ENCODE results near the gene MAST4. TPM values are rescaled to one million over a fixed set of nuclear protein-coding genes. Genes with fewer than 3 reads are reported as not detected.

Gene MAST4
- total RNA-seq, 1 donor from 2014 or later, result 10.4 TPM

- no peak overlapping the region for H3K4me3 ChIP-seq (ENCODE audit: low read length in 3 of 3)
- H3K4me1 ChIP-seq (ENCODE audit: control insufficient read depth in 3 of 3, insufficient read depth in 3 of 3, low read length in 3 of 3), result no peaks in the 10 kb centered on the region
- H3K27me3 ChIP-seq (ENCODE audit: control insufficient read depth in 3 of 3, insufficient read depth in 3 of 3, low read length in 3 of 3), result no peaks in the 10 kb centered on the region
- H3K27ac ChIP-seq (ENCODE audit: low read depth, low read length), result no peak overlapping the region
- no peaks in the 10 kb centered on the region for H3K9me3 ChIP-seq (ENCODE audit: control insufficient read depth in 3 of 3, low read length in 3 of 3)
- no peak overlapping the region for H3K9ac ChIP-seq (ENCODE audit: low read depth in 1 of 3, low read length in 3 of 3)
- H3K36me3 ChIP-seq (ENCODE audit: control insufficient read depth in 3 of 3, insufficient read depth in 3 of 3, low read length in 3 of 3), result peaks cover 31 to 58% (median 40%) of the 10 kb centered on the region in 3 donors
These were observed 550.8 kb downstream of the MAST4 start for GRCh38 chr5:67146981-67147380.

GRCh38 chr5:67147760-67148159 lies 551.6 kb downstream of the MAST4 start:
- no peaks in the 10 kb centered on the region for H3K27me3 ChIP-seq (ENCODE audit: control insufficient read depth in 3 of 3, insufficient read depth in 3 of 3, low read length in 3 of 3)
- no peaks in the 10 kb centered on the region for H3K4me1 ChIP-seq (ENCODE audit: control insufficient read depth in 3 of 3, insufficient read depth in 3 of 3, low read length in 3 of 3)
- H3K27ac ChIP-seq (ENCODE audit: low read depth, low read length), result no peak overlapping the region
- H3K4me3 ChIP-seq (ENCODE audit: low read length in 3 of 3), result no peak overlapping the region
- H3K9me3 ChIP-seq (ENCODE audit: control insufficient read depth in 3 of 3, low read length in 3 of 3), result no peaks in the 10 kb centered on the region
- H3K9ac ChIP-seq (ENCODE audit: low read depth in 1 of 3, low read length in 3 of 3), result no peak overlapping the region
- H3K36me3 ChIP-seq (ENCODE audit: control insufficient read depth in 3 of 3, insufficient read depth in 3 of 3, low read length in 3 of 3), result peaks cover 26 to 52% (median 38%) of the 10 kb centered on the region in 3 donors

GRCh38 chr5:67149057-67149950 lies 553.1 kb downstream of the MAST4 start:
- Histone ChIP-seq H3K4me3 (ENCODE audit: low read length in 3 of 3) (peak overlapping the region in 1 of 3 donors; percentile 39), H3K27me3 (ENCODE audit: control insufficient read depth in 3 of 3, insufficient read depth in 3 of 3, low read length in 3 of 3) (no peaks in the 10 kb centered on the region), H3K4me1 (ENCODE audit: control insufficient read depth in 3 of 3, insufficient read depth in 3 of 3, low read length in 3 of 3) (peaks cover 0 to under 1% (median 0%) of the 10 kb centered on the region in 3 donors), H3K27ac (ENCODE audit: low read depth, low read length) (no peak overlapping the region), H3K36me3 (ENCODE audit: control insufficient read depth in 3 of 3, insufficient read depth in 3 of 3, low read length in 3 of 3) (peaks cover 18 to 50% (median 32%) of the 10 kb centered on the region in 3 donors), H3K9ac (ENCODE audit: low read depth in 1 of 3, low read length in 3 of 3) (no peak overlapping the region), H3K9me3 (ENCODE audit: control insufficient read depth in 3 of 3, low read length in 3 of 3) (no peaks in the 10 kb centered on the region)

GRCh38 chr5:67149951-67150523 lies 553.8 kb downstream of the MAST4 start:
- Histone ChIP-seq H3K36me3 (ENCODE audit: control insufficient read depth in 3 of 3, insufficient read depth in 3 of 3, low read length in 3 of 3) (peaks cover 15 to 43% (median 33%) of the 10 kb centered on the region in 3 donors), H3K27ac (ENCODE audit: low read depth, low read length) (no peak overlapping the region)

GRCh38 chr5:67152400-67152799 lies 556.2 kb downstream of the MAST4 start:
- Histone ChIP-seq H3K27ac (ENCODE audit: low read depth, low read length) (no peak overlapping the region), H3K36me3 (ENCODE audit: control insufficient read depth in 3 of 3, insufficient read depth in 3 of 3, low read length in 3 of 3) (peaks cover 14 to 35% (median 22%) of the 10 kb centered on the region in 3 donors), H3K27me3 (ENCODE audit: control insufficient read depth in 3 of 3, insufficient read depth in 3 of 3, low read length in 3 of 3) (no peaks in the 10 kb centered on the region)

More at GRCh38 chr5:67149951-67150523, 553.8 kb downstream of the MAST4 start:
- Histone ChIP-seq H3K9ac (ENCODE audit: low read depth in 1 of 3, low read length in 3 of 3) (no peak overlapping the region), H3K27me3 (ENCODE audit: control insufficient read depth in 3 of 3, insufficient read depth in 3 of 3, low read length in 3 of 3) (no peaks in the 10 kb centered on the region), H3K4me1 (ENCODE audit: control insufficient read depth in 3 of 3, insufficient read depth in 3 of 3, low read length in 3 of 3) (peaks cover 0 to 8% (median 7%) of the 10 kb centered on the region in 3 donors), H3K9me3 (ENCODE audit: control insufficient read depth in 3 of 3, low read length in 3 of 3) (no peaks in the 10 kb centered on the region), H3K4me3 (ENCODE audit: low read length in 3 of 3) (no peak overlapping the region)

GRCh38 chr5:67153292-67153691 lies 557.1 kb downstream of the MAST4 start:
- Histone ChIP-seq H3K36me3 (ENCODE audit: control insufficient read depth in 3 of 3, insufficient read depth in 3 of 3, low read length in 3 of 3) (peaks cover 14 to 32% (median 22%) of the 10 kb centered on the region in 3 donors), H3K4me3 (ENCODE audit: low read length in 3 of 3) (no peak overlapping the region), H3K27ac (ENCODE audit: low read depth, low read length) (no peak overlapping the region), H3K4me1 (ENCODE audit: control insufficient read depth in 3 of 3, insufficient read depth in 3 of 3, low read length in 3 of 3) (peaks cover 0 to 11% (median 10%) of the 10 kb centered on the region in 3 donors), H3K9me3 (ENCODE audit: control insufficient read depth in 3 of 3, low read length in 3 of 3) (no peaks in the 10 kb centered on the region), H3K27me3 (ENCODE audit: control insufficient read depth in 3 of 3, insufficient read depth in 3 of 3, low read length in 3 of 3) (no peaks in the 10 kb centered on the region), H3K9ac (ENCODE audit: low read depth in 1 of 3, low read length in 3 of 3) (no peak overlapping the region)

More at GRCh38 chr5:67152400-67152799, 556.2 kb downstream of the MAST4 start:
- H3K9ac ChIP-seq (ENCODE audit: low read depth in 1 of 3, low read length in 3 of 3), result no peak overlapping the region
- H3K4me3 ChIP-seq (ENCODE audit: low read length in 3 of 3), result no peak overlapping the region
- H3K9me3 ChIP-seq (ENCODE audit: control insufficient read depth in 3 of 3, low read length in 3 of 3), result no peaks in the 10 kb centered on the region
- peaks cover 0 to 11% (median 10%) of the 10 kb centered on the region in 3 donors for H3K4me1 ChIP-seq (ENCODE audit: control insufficient read depth in 3 of 3, insufficient read depth in 3 of 3, low read length in 3 of 3)

GRCh38 chr5:67154556-67155206 lies 558.5 kb downstream of the MAST4 start:
- H3K27ac ChIP-seq (ENCODE audit: low read depth, low read length), result no peak overlapping the region
- peaks cover 0 to 11% (median 10%) of the 10 kb centered on the region in 3 donors for H3K4me1 ChIP-seq (ENCODE audit: control insufficient read depth in 3 of 3, insufficient read depth in 3 of 3, low read length in 3 of 3)
- H3K36me3 ChIP-seq (ENCODE audit: control insufficient read depth in 3 of 3, insufficient read depth in 3 of 3, low read length in 3 of 3), result peaks cover 14 to 25% (median 22%) of the 10 kb centered on the region in 3 donors
- H3K9ac ChIP-seq (ENCODE audit: low read depth in 1 of 3, low read length in 3 of 3), result no peak overlapping the region
- no peaks in the 10 kb centered on the region for H3K9me3 ChIP-seq (ENCODE audit: control insufficient read depth in 3 of 3, low read length in 3 of 3)
- no peaks in the 10 kb centered on the region for H3K27me3 ChIP-seq (ENCODE audit: control insufficient read depth in 3 of 3, insufficient read depth in 3 of 3, low read length in 3 of 3)
- no peak overlapping the region for H3K4me3 ChIP-seq (ENCODE audit: low read length in 3 of 3)

GRCh38 chr5:67156976-67157583 lies 560.9 kb downstream of the MAST4 start:
- Histone ChIP-seq H3K4me1 (ENCODE audit: control insufficient read depth in 3 of 3, insufficient read depth in 3 of 3, low read length in 3 of 3) (peaks cover 0 to 11% (median 10%) of the 10 kb centered on the region in 3 donors), H3K9ac (ENCODE audit: low read depth in 1 of 3, low read length in 3 of 3) (no peak overlapping the region), H3K4me3 (ENCODE audit: low read length in 3 of 3) (no peak overlapping the region), H3K27me3 (ENCODE audit: control insufficient read depth in 3 of 3, insufficient read depth in 3 of 3, low read length in 3 of 3) (no peaks in the 10 kb centered on the region), H3K27ac (ENCODE audit: low read depth, low read length) (no peak overlapping the region), H3K9me3 (ENCODE audit: control insufficient read depth in 3 of 3, low read length in 3 of 3) (no peaks in the 10 kb centered on the region), H3K36me3 (ENCODE audit: control insufficient read depth in 3 of 3, insufficient read depth in 3 of 3, low read length in 3 of 3) (peaks cover 8 to 18% (median 15%) of the 10 kb centered on the region in 3 donors)

GRCh38 chr5:67160272-67160671 lies 564.1 kb downstream of the MAST4 start:
- no peak overlapping the region for H3K9ac ChIP-seq (ENCODE audit: low read depth in 1 of 3, low read length in 3 of 3)
- no peaks in the 10 kb centered on the region for H3K9me3 ChIP-seq (ENCODE audit: control insufficient read depth in 3 of 3, low read length in 3 of 3)
- H3K27me3 ChIP-seq (ENCODE audit: control insufficient read depth in 3 of 3, insufficient read depth in 3 of 3, low read length in 3 of 3), result no peaks in the 10 kb centered on the region
- H3K4me1 ChIP-seq (ENCODE audit: control insufficient read depth in 3 of 3, insufficient read depth in 3 of 3, low read length in 3 of 3), result peaks cover 0 to under 1% (median under 1%) of the 10 kb centered on the region in 3 donors
- H3K36me3 ChIP-seq (ENCODE audit: control insufficient read depth in 3 of 3, insufficient read depth in 3 of 3, low read length in 3 of 3), result peaks cover 21 to 32% (median 25%) of the 10 kb centered on the region in 3 donors
- H3K27ac ChIP-seq (ENCODE audit: low read depth, low read length), result no peak overlapping the region
- H3K4me3 ChIP-seq (ENCODE audit: low read length in 3 of 3), result no peak overlapping the region
